CD4-positive, alpha-beta T cell treated with Interleukin-4 for 1 hour (primary cell): ENCODE data around the gene NUFIP1.
A peak's percentile ranks its signal among the peaks of the same experiment; 100 is the strongest.
"Not testable (repeated sequence)": the region's sequence is repeated elsewhere in the genome, so short reads cannot be mapped to it uniquely, and the experiment has no call there.

Experiments
- DNase-seq, 2 donors: peaks; one replicate each; pipeline ENCODE4 v3.0.0-alpha.2; 2020 to 2022

NUFIP1 gene

GRCh38 chr13:44969551-44970484, 19.5 kb downstream of the NUFIP1 start:
- DNase-seq = peak in 1 of 2 donors; percentile 39

- no peak for DNase-seq
These were observed 20.8 kb downstream of the NUFIP1 start for GRCh38 chr13:44968434-44968815.

- DNase-seq = no peak
These were observed 21.4 kb downstream of the NUFIP1 start for GRCh38 chr13:44967704-44968433.

- DNase-seq = no peak
These were observed 27.3 kb downstream of the NUFIP1 start for GRCh38 chr13:44961997-44962396.

GRCh38 chr13:44955406-44955805, 33.9 kb downstream of the NUFIP1 start:
- no peak for DNase-seq

GRCh38 chr13:44954224-44954623, 35.0 kb downstream of the NUFIP1 start:
- no peak for DNase-seq

- no peak for DNase-seq
These were observed 36.6 kb downstream of the NUFIP1 start for GRCh38 chr13:44952671-44953070.

- DNase-seq = no peak
These were observed 38.1 kb downstream of the NUFIP1 start for GRCh38 chr13:44951184-44951583.

- DNase-seq = not testable (repeated sequence)
These were observed 45.9 kb downstream of the NUFIP1 start for GRCh38 chr13:44943411-44943810.

- DNase-seq = no peak
These were observed 50.4 kb downstream of the NUFIP1 start for GRCh38 chr13:44938854-44939253.

GRCh38 chr13:44936246-44936645, 53.0 kb downstream of the NUFIP1 start:
- DNase-seq = no peak

- DNase-seq = no peak
These were observed 54.5 kb downstream of the NUFIP1 start for GRCh38 chr13:44934724-44935123.

- DNase-seq = no peak
These were observed 56.4 kb downstream of the NUFIP1 start for GRCh38 chr13:44932850-44933251.

GRCh38 chr13:44932171-44932849, 57.0 kb downstream of the NUFIP1 start:
- DNase-seq = no peak

GRCh38 chr13:44930963-44931623, 58.2 kb downstream of the NUFIP1 start:
- no peak for DNase-seq

- no peak for DNase-seq
These were observed 59.0 kb downstream of the NUFIP1 start for GRCh38 chr13:44930280-44930679.

GRCh38 chr13:44929692-44930091, 59.6 kb downstream of the NUFIP1 start:
- DNase-seq = no peak

GRCh38 chr13:44927968-44928367, 61.3 kb downstream of the NUFIP1 start:
- DNase-seq = no peak

GRCh38 chr13:44921931-44922758, 67.1 kb downstream of the NUFIP1 start:
- no peak for DNase-seq

GRCh38 chr13:44921246-44921877, 67.9 kb downstream of the NUFIP1 start:
- DNase-seq = no peak

- DNase-seq = no peak
These were observed 69.3 kb downstream of the NUFIP1 start for GRCh38 chr13:44920013-44920412.
